HL-60/S4 treated with retinoic acid at 250 ng/mL for 4 days and 3 days (cell line): ENCODE data around the gene SAA1.
"Not testable (repeated sequence)": the region's sequence is repeated elsewhere in the genome, so short reads cannot be mapped to it uniquely, and the experiment has no call there.

Experiments
- in situ Hi-C: fragments of 300-500 bp; cut with MboI; formaldehyde crosslinking; loops from 2 replicates; pipeline ENCODE4 v1.7.0; 2022; ENCODE audit warnings: low sequenced_read_pairs

SAA1 gene

DNA sequence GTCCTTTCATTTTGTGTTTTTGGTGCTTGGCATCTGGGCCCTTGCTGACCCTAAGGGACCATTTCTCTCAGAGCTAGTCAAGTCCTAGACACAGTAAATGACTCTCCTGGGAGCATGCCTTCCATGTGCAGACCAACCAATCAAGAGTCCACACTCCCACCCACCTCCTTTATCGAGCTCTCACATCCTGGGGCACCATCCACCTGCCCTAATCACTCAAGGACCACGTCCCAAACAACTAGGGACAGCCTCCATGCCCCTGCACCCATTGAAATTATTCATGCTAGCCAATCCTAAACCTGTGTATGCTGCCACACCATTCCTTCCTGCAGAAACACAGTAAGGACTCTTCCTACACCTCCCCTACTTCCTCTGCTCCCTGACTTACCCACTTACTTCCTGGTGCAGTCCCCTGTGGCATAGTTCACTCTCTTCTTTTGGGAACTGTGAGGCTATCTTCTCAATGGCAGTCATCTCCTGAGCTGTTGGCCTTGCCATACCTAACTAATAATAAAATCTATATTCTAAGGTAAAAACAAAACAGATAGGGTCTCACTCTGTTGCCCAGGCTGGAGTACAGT, 11.2 kb upstream of the SAA1 start:
- in situ Hi-C loops = no loop called here

DNA sequence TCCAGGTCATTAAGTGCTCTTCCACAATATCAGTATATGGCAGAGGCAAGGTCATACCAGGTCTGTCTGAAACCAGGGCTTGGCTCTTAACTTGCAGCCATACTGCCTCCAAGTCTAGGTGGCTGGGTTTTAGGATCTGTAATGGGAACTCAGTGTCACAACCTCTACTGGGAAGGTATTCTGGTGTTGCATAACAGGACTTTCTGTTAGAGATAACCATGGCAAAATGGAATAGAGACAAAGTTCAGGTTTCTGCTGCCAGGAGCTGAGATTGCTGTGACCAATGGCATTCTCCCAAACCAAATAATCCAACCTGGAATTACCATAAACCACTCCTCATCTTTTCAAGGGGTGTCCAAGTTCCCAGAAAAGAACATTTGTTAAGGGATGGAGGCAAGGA, 6.8 kb upstream of the SAA1 start:
- in situ Hi-C loops = no loop called here

DNA sequence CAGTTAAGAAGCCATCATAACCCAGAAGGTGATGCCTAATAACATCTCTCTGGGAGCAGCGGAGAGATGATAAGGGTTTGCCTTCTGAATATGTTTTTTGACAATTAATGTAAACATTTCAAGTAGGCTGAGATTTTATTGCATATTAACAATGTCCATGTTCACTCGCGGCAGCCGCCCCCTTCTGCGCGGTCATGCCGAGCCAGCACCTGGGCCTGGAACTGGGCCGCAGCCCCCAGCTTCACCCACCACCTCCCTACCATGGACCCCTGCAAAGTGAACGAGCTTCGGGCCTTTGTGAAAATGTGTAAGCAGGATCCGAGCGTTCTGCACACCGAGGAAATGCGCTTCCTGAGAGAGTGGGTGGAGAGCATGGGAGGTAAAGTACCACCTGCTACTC, 4.3 kb upstream of the SAA1 start:
- in situ Hi-C loops = no loop called here

DNA sequence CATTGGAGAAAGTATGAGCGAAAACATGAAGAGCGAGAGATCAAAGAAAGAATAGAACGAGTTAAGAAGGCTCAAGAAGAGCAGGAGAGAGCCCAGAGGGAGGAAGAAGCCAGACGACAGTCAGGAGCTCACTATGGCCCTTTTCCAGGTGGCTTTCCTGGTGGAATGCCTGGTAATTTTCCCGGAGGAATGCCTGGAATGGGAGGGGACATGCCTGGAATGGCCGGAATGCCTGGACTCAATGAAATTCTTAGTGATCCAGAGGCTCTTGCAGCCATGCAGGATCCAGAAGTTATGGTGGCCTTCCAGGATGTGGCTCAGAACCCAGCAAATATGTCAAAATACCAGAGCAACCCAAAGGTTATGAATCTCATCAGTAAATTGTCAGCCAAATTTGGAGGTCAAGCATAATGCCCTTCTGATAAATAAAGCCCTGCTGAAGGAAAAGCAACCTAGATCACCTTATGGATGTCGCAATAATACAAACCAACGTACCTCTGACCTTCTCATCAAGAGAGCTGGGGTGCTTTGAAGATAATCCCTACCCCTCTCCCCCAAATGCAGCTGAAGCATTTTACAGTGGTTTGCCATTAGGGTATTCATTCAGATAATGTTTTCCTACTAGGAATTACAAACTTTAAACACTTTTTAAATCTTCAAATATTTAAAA, 3.2 kb upstream of the SAA1 start:
- in situ Hi-C loops = not testable (repeated sequence)

DNA sequence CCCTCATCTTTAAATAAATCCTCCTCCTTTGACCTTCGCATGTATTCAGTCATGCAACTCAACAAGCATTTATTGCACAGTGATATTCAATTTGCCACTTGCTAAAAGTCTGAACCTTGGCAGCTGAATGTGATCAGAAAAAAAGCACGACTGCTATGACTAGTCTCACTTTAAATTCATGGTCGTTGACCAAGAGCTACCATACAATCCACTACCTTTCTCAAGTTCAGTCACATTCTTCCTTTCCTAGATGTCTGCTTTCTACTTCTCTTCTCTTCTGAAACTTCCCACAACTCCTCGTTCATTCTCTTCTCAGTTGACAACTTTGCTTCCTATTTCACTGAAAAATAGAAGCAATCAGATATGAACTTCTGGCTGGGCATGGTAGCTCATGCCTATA, 2.0 kb upstream of the SAA1 start:
- in situ Hi-C loops = no loop called here

DNA sequence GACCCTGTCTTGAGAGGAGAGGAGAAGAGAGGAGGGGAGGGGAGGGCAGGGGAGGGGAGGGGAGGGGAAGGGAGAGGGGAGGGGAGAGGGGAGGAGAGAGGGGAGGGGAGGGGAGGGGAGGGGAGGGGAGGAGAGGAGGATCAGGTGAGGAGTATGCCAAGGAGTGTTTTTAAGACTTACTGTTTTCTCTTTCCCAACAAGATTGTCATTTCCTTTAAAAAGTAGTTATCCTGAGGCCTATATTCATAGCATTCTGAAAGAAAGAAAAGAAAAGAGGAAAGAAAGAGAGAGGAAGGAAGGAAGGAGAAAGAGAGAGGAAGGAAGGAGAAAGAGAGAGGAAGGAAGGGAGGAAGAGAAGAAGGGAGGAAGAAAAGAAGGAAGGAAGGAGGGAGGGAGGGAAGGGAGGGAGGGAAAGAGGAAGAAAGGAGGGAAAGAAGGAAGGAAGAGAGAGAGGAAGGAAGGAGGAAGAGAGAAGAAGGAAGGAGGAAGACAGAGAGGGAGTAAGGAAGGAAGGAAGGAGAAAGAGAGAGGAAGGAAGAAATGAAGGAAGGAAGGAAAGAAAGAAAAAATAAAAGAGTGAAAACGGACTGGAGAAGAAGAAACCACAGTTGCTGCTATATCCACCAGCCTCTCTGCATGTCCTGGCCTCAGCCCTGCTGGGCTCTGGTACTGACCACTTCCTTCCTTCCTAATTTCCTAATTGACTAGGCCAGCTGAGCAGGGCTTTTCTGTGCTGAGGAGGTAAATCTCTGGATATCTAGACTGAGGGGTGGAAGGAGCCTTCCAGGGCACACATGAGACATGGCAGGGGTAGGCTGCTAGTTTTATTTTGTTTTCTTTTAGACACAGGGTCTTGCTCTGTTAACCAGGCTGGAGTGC, 1.1 kb upstream of the SAA1 start:
- in situ Hi-C loops = no loop called here

DNA sequence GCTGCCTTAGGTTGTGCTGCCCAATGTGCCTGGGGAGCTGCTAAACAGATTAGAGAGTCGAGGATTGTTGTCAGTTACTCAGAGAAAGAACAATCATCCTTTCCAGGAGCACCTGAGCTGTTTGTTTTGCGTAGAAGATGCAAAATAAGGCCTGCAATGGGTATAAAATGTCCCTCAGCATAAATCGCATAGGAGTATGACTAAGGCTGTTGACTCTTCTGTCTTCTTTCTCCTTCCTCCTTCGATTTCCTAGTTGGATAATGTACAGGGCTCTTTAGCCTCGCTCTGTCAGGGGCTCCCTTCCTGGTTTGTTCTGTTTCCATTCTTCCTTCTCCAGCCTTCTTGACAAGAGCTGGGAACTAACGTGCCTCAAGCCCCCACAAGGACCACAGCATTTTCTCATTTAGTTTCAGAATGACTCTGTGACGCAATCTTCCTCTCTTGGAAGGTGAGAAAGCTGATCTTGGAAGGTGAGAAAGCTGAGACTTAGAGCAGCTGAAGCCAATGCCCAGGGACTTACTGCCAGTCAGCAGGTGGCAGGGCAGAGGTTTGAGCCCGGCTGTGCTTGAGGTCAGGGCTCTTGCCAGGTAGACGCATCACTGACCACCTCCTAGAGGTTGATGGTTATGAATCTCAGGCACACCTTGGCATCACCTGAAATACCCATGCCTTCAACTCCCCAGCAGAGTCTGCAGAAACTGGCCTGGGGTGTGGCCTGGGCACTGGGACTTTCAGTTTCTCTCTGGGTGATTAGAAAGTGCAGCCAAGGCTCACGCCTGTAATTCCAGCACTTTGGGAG, 1.5 kb downstream of the SAA1 start:
- in situ Hi-C loops = not testable (repeated sequence)

DNA sequence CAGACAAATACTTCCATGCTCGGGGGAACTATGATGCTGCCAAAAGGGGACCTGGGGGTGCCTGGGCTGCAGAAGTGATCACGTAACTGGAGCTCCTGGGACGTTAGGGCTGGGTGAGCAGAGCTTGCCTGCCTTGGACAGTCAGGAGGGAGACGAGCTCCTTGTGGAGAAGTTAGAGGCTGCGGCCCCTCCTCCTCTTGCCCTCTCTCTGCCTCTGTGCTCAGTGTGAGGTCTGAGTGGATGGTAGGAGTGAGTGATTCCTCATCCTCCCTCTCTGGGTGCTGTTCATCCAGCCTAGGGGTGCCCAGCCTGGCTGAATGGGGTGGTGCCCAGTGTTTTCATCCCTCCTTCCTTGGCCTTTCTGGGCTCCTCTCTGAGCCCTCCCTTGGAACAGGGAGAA, 3.2 kb downstream of the SAA1 start:
- in situ Hi-C loops = not testable (repeated sequence)

DNA sequence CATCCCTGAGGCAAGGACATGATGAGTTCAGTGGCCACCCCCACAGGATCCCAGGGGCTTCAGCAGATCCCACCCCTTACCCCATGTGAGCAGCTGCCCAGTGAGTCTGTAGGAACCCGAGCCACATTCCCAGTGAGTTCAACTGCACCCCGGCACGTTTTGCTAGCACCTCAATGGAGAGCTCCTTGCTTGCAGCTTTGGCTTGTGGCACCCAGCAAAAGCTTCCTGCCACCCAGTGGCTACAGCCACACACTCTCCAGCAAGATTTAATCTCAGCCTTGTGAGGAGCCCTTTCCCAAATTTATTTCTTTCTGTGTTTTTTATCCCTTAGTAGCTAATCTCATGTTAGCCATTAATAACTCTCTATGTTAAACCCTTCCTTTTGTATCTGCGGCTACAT, 4.0 kb downstream of the SAA1 start:
- in situ Hi-C loops = no loop called here

DNA sequence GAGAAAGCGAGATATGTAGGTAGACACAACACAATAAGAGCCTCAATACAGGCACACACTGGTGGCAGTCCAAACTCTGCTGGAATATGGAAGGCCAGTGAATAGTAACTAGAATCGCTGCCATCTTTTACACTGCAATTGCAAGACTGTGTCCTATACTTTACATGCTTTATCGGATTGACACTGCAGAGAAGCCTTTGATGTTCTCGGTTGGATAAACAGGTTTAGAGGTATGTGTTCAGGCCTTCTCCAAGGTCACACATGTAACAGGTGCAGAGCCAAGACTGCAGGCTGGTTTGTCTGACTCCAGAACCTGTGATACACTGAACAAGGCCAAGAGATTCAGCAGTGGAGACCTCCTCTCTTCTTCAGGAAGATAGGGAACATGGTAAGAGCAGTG, 5.1 kb downstream of the SAA1 start:
- in situ Hi-C loops = no loop called here

DNA sequence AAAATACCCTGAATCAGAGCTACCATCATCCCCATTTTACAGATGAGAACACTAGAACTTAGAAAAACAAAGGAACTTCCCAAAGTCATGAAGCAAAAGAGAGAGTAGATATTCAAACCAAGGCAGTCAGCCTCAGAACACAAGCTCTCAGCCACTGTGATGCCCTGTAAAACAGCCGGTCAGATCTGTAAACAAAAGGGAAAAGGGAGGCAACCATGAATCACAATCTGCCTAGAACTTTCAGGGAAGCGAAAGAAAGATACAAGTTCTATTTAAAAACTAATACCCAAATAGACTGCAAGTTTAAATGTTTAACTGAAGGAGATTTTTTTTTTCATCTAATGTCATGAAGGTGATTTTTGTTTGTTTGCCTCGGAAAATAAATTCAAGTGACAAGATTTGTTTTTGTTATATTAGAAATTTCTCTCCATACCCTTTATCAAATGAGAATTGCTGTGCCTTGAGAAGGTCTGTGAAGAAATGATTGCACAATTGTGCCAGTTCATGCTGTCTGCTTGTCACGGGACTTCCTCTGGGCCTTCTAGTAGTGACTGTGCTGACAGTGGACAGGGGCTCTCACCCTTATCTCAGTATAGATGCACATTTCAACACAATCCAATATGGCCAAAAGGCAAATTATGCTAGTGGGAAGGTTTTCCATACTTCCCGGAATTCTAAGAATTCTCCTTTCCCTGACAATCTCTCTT, 11.7 kb downstream of the SAA1 start:
- in situ Hi-C loops = no loop called here

DNA sequence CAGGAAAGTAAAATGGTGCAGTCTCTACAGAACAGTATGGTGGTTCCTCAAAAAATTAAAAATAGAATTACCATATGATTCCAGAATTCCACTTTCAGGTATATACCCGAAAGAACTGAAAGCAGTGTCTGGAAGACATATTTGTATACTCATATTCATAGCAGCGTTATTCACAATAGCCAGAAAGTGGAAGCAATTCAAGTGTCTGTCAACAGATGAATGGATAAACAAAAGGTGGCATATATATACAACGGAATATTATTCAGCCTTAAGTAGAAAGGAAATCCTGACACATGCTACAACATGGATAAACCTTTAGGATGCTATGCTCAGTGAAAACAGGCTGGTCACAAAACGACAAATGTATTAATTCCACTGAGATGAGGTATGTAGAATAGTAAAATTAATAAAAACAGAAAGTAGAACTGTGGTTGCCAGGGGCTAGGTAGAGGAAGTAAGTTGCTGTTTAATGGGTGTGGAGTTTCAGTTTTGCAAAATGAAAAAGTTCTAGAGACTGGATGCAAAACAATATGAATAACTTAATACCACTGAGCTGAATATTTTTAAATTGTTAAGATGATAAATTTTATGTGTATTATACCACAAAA, 14.5 kb downstream of the SAA1 start:
- in situ Hi-C loops = no loop called here

DNA sequence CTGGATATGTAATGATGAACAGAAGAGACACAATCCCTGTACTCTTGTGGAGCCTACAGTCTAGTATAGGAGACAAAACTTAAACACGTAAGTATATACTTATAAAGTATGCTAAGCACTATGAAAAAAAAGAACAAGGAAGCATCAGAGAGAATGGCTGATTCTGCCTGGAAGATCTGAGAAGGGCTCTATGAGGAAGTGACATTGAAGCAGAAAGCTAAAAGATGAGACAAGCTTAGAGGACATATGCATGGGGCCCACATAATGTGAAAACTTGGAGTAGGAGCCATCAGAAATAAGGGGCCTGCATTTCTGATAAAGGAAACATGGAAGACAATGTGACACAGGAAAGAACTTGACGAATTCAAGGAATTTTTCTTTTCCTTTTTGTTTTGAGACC, 16.6 kb downstream of the SAA1 start:
- in situ Hi-C loops = no loop called here

DNA sequence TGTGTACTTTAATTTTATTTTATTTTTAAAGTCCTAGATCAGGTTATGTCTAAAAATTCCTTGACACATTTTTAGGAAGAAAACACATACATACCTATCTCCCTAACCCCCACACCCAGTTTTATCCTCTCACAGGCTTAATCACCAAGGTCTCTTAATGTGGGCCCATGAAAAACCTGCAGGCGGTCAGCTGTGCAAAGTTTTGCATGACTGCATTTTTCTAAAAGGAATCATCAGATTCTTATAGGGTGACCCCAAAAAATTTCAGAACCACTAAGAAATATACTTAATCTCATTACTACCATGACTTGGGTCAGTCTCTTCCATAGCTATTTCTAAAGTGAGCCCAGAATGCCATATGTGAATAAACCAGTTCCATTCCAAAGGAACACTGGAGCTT, 19.8 kb downstream of the SAA1 start:
- in situ Hi-C loops = no loop called here

DNA sequence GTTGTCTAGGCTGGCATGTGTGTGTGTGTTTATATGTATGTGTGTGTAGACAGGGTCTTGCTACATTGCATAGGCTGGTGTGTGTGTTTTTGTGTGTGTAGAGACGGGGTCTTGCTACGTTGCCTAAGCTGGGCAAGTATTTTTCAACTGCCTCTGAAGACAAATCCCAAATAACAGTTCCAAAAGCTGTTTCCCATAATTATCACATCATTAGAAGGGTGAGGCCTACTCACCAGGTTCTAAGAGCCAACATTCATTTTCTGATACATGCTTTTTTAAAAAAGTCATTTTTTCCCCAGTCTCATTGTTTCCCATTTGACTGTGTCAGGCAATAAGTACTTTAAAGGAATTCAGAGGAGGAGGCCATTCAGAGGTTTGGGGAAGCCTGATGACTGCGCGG, 22.8 kb downstream of the SAA1 start:
- in situ Hi-C loops = no loop called here

DNA sequence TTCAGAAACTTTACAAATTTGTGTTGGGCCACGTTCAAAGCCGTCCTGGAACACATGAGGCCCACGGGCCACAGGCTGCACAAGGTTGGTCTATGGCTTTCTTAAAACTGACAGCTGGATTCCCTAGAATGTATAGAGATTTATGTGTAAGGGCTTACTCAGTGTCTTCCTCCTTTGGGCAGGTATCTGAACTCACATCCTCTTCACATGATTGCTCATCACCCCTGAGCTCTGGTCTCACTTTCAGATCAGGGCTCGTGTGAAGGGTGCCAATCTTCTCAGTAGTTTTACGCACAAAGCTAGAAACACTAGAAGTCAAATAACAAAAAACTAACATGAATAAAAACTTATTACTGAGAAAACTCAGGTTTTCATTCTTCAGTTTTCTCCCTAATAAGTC, 28.8 kb downstream of the SAA1 start:
- in situ Hi-C loops = no loop called here

DNA sequence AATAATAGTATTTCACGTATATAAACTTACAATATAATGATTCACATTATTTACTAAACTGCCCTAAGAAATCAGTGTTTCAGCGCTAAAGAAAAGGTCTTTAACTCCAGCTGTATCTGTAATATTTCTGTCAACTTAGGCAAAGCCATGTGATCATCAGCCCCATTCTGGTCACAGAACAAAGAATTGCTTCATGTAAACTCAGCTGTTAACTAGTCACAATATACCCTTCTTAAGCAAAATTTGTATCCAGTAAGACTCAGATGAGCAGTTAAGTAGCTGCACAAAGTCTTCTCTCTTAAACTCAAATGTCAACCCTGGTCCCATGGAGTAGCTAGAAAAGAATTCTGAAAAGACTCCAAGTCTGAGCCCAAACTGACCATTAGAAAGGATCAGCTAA, 29.3 kb downstream of the SAA1 start:
- in situ Hi-C loops = no loop called here

DNA sequence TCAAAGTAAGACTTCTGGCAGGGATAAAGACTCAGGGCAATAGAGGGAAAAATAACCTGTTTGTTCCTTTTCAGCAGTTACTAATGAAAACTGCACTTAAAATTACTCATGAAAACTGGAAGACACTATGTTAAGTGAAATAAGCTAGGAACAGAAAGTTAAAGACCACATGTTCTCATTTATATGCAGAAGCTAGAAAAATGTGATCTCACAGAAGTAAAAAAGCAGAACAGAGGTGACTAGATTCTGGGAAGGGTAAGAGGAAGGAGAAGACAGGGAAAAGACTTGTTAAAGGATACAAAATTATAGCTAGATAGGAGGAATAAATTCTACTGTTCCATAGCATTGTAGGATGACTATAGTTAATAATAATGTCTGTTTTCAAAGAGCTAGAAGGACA, 33.7 kb downstream of the SAA1 start:
- in situ Hi-C loops = no loop called here

DNA sequence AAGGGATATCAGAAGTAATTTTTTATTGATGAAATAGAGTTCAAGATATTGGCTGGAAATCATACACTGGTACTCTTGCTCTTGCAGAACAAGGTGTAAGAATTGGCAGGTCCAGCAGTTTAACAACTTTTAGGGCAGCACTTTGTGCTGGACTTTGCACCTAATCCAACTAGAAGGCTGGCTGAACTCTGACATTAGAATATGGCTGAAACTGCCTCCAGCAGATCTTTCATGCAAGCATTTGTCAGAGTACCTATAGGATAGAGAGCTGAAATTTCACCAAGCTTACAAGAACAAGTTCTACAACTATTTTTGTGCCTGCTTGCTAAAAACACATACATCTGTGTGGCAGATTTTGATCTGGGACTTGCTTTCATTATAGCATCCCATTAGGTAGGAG, 38.7 kb downstream of the SAA1 start:
- in situ Hi-C loops = no loop called here

DNA sequence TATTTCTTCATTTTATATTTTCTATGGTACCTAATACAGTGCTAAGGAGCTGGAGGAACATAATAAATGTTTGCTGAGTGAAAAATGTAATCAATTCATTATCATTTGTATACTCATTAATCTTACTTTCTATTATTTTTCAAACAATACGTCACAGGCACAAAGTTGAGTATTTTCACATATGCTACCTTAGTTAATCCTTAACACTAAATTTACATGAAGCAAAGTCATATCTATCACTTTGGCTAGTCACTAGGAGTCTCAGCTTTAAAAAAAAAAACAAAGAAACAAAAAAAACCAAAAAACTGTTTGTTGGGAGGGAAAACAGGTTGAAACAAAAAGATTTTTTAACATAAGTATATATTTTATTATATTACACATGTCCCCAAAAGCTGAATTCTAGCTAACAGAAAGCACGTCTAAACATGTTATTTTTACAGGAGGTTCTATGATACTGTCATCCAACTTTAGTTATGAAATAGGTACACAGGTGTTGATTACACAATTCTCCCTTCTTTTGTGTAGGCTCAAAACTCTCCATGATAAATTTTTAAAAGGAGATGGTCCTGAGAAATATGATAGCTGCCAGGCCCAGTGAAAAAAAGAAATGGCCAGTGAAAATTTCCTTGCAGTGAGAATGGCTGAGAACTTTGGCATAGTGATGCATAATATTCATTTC, 41.5 kb downstream of the SAA1 start:
- in situ Hi-C loops = no loop called here
